GM19238 (cell line): ENCODE results near the gene CD6.
A peak's percentile ranks its signal among the peaks of the same experiment; 100 is the strongest.

ENCODE experiments used
- DNase-seq: peaks from one replicate; pipeline ENCODE4 v3.0.0; 2011; ENCODE audit warnings: low spot score; ENCODE audit not compliant: insufficient read length

CD6 gene

GRCh38 chr11:60935676-60936442 lies 35.6 kb upstream of the CD6 start:
- no peak for DNase-seq

DNA sequence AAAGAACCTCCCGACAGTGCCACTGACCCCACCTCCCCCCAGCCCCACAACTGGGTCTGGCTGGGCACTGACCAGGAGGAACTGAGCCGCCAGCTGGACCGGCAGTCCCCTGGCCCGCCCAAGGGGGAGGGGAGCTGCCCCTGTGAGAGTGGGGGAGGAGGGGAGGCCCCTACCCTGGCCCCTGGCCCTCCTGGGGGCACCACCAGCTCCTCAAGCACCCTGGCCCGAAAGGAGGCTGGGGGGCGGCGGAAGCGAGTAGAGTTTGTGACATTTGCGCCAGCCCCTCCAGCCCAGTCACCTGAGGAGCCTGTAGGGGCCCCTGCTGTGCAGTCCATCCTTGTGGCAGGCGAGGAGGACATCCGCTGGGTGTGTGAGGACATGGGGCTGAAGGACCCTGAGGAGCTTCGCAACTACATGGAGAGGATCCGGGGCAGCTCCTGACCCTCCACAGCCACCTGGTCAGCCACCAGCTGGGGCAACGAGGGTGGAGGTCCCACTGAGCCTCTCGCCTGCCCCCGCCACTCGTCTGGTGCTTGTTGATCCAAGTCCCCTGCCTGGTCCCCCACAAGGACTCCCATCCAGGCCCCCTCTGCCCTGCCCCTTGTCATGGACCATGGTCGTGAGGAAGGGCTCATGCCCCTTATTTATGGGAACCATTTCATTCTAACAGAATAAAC lies 34.9 kb upstream of the CD6 start:
- no peak for DNase-seq

DNA sequence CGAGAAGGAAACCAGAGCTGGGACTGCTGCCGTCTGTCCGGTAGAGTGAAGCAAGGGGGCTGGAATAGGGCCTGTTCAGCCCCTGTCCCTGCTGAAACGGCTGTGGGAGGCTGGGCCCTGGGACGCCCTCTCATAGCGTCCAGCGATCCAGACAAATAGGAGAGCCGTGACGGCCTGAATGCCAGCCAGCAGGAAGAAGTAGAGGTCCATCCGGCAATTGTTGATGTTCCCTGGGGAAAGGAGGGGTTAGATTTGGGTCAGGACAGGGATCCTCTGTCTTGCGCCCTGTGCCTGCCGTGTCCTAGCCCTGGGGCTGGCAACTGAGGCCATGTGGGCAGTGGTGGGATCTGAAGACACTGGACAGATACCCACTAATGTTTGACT lies 34.3 kb upstream of the CD6 start:
- no peak for DNase-seq

DNA sequence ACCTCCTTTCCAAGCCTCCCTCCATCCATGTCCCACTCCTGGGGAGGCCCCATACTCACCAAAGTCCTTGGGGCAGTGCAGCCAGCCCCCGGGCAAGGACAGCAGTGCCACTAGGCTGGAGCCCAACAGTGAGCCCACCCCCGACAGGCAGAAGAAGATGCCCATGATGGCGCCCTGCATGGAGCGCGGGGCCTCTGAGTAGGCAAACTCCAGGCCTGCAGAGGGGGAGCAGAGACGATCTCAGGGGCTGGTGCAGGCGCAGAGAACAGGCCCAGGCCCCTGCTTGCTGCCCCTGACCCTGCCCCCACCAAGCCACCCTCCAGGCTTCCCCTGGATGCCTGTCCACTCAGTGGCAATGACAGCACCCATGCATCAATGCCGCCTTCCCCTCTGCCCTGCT lies 33.7 kb upstream of the CD6 start:
- DNase-seq = no peak

GRCh38 chr11:60938500-60938899 lies 33.0 kb upstream of the CD6 start:
- no peak for DNase-seq

DNA sequence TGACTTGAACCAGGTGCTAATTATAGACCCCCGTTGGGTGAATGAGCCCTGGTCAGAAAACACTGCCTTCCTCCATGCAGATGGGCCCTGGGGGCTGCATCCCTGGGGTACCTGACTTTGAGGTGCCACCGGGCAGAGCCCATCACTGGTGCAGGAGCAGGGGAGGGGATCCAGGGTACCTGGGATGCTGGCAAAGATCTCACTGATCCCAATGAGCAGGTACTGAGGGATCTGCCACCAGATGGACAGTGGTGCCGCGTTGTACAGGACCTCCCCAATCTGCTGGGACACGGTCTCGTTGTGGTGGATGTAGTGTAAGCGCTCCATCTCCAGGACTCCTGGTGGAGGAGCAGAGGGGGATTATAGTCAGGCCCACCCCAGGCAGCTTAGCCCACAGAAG lies 32.2 kb upstream of the CD6 start:
- DNase-seq = no peak

GRCh38 chr11:60939855-60940254 lies 31.6 kb upstream of the CD6 start:
- DNase-seq = no peak

DNA sequence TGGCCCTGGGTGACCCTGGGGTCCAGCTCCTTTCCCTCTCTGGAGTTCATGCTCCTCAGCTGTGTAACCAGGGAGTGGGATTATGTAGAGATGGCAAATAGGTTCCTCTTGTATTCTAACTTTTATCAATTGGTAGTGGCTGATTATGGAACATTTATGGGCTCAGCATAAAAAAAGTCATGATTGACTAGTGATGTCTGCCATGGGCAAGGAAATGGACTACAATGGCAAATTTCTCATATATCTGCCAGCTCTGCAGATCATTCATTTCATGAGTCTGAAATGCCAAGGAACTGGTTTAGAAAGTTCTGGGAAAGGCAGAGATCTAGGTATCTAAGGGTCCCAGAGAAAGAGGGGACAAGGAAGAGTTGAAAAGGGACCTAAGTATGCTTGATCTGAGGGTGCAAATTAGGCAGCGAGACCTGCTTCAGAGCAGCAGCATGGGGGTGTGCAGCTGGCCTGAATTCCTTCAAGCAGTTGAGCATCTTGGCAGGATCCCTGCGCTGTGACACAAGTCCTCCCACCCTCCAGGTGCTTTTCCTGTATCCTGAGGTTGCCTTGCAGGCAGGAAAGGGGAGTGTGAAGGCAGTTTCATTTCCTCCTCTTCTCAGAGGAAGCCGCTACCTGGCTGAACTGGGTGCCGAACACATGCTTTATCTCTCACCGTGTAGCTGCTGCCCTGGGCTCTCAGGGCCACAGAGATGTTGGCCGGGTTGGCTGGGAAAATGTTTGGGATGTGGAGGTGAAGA lies 29.9 kb upstream of the CD6 start:
- no peak for DNase-seq

DNA sequence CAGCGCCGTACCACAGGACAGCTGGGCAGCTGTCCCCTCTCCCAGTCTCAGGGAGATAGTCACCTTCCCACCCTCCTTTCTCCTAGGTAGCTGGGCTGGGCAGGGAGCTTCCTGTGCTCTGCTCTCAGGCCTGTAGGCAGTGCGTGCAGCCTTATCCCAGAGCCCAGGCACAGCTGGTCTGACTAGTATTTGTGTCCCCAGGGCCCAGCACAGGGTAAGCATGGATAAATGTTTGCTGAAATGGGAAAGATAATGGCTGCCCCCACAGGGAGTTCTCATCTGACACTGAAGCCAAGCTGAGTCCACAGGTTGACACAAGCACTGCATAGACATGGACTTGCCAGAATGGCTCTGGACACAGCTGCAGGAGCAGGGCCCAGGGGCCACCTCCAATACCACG lies 29.3 kb upstream of the CD6 start:
- DNase-seq = no peak

DNA sequence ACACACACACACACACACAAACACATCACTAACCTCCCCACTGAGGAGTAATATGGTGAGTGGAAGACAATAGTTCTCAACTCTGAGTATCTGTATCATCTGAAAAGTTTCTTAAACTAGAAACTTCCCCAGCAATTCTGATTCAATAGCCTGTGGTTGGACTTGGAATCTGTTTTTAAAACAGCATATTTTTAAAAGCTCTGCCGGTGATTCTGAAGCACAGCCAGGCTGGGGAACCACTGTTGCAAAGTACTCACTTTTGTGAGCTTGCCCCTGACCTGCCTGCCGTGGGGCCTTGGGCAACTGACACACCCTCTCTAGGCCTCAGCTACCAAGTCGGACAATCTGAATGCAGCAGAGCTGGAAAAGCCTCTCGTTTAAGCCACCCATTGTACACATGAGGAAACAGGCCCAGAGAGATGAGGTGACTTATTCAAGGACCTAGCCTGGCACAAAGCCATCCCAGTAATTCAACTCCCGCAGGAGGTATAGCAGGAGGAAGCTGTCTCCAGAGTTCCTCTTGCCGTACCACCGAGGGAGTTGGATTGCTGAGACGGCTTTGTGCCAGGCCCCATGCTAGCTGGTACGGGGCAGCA lies 28.4 kb upstream of the CD6 start:
- no peak for DNase-seq

- DNase-seq = no peak
Observed at GRCh38 chr11:60944490-60945294, 26.8 kb upstream of the CD6 start.

DNA sequence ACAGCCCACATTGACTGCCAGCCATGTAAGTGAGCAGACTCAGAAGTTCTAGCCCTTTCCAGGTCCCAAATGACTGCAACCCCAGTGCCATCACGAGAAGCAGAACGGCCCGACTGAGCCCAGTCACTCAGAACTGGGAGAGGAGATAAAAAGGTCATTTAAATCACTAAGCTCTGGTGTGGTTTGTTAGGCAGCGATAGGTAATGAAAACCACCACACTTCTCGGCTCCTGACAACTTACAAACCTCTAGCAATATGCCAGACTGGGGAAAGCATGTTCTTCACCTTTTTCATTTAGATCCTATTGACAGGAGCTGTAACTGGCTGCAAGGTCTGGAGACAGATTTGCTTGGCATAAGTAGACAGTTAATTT lies 26.2 kb upstream of the CD6 start:
- no peak for DNase-seq

DNA sequence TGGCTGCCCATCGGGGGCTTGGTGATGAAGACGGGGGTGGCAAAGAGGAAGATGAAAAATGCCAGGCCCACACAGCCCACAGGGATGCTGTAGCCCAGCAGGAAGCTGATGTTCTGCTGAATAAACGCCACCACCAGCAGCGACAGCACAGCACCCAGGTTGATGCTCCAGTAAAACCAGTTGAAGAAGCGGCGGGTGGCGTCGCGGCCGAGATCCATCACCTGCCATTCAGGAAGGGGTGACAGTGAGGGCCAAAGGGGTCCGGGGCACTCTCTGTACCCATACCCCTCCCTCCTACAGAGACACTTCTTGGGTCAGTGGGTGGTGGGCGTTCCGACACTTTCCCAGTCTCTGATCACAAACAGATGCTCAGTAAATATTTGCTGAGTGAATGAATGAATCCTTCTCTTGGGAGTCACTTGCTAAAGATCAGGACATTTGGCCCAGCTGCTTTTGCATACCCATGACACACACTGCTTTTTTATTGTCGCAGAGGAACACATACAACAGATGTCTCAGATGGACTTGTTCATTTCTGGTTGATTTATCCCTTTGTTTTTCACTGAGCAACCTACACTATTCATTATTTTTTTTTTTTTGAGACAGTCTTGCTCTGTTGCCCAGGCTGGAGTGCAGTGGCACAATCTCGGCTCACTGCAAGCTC lies 24.7 kb upstream of the CD6 start:
- DNase-seq = no peak

DNA sequence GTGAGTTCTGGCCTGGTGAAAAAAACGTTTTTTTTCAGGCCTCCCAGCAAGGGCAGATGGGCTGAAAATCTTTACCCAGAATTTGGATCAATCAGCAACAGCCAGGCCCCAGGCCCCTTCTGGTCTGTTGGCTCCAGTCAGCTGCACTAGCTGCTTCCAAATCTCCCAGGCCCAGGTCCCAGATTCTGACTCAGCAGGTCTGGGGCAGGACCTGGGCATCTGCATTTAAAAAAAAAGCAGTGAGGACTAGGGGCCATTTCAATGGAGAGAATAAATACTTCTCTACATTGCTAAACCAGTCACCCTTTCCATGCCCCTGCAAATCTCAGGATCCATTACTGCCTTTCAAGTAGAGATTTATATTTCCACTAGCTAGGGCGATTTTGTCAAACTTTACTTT lies 23.8 kb upstream of the CD6 start:
- DNase-seq = no peak

DNA sequence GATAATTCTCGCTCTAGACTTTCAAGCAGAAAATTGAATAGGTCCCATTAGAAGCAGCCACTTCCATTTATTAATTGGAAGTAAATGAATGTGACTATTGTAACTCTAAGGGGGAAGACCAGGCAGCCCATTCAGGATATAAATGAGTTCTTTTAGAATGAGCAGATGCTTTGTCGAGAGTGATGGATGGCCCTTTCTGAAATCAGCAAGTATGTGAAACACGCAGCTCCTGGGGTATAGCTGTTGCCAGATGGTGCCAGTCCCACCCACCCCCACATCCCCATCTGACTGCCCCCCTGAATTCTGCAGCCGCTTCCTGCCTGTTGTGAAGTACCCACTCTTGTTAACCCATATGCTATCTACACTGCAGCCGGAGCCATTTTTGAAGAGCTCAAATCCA lies 23.2 kb upstream of the CD6 start:
- DNase-seq = no peak

DNA sequence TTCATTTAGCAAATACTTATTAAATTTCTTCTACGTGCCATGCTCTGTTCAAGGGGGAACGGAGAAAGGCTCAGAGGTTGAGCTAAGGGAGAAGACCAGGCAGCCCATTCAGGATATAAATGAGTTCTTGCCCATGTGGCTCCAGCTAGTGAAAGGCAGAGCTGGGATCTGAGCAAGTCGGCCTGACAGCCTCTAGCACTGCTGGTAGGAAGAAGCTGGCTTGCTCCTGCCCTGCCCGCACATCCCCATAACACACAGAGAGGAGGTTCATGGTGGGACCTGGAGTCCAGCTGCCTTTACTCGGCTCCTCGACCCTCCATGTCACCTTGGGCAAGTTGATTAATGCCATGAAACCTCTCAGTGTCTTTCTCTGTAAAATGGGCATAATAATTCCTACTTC lies 21.5 kb upstream of the CD6 start:
- DNase-seq = no peak

DNA sequence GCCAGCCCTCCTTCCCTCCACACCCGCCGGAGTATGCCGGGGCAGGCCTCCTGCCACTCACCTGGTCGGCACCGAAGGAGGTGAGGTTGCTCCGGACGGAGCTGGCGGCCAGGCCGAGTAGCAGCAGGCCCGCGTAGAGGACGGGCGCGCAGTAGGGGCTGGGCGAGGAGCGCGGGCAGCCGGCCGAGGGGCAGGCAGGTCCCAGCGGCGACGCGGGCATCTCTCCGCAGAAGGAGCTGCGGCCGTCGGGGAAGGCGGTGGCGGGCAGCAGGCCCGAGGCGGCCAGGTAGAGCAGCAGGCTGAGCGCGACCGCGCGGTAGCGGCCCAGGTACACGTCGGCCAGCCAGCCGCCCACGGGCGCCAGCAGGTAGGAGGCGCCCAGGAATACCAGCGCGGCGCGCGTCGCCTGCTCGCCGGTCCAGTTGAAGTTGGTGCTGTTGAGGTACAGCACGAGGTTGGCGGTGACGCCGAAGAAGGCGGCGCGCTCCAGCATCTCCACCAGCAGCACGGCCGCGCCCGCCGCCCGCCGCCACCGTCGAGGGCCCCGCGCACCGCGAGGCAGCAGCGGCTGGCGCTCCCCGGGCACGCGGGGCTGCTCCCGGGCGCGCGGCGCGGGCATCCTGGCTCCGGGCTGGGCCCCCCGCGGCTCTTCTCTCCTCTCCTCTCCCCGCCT lies 20.4 kb upstream of the CD6 start:
- no peak for DNase-seq

- DNase-seq = no peak
Observed at GRCh38 chr11:60951606-60951903, 19.9 kb upstream of the CD6 start.

- DNase-seq = peak; percentile 86
Observed at GRCh38 chr11:60951904-60952741, 19.4 kb upstream of the CD6 start, which contains the start of gene SLC15A3. Gene SLC15A3, minus strand, starts transcription at chr11:60952176. Its CDS starts 625 bp downstream, at chr11:60951551.
